Neural cell (in vitro differentiated cells): ENCODE data around the gene FAM170B.

Experiments
- EZH2 ChIP-seq: fragments of 200-600, 300-800 bp; shearing (Covaris generic), sonication (generic); IDR thresholded peaks from 2 replicates; pipeline ENCODE4 v1.6.1; 2014; ENCODE audit warnings: antibody characterized with exemption, low read length, borderline replicate concordance, mild to moderate bottlenecking; ENCODE audit not compliant: insufficient read depth, poor library complexity, severe bottlenecking
- TF ChIP-seq, protein P1 (sequence below): fragments of 450-650 bp; IDR thresholded peaks from 2 replicates; pipeline ENCODE4 v1.5.1; 2014; ENCODE audit warnings: antibody characterized with exemption, mild to moderate bottlenecking, moderate library complexity; ENCODE audit not compliant: poor library complexity, severe bottlenecking

DNA sequence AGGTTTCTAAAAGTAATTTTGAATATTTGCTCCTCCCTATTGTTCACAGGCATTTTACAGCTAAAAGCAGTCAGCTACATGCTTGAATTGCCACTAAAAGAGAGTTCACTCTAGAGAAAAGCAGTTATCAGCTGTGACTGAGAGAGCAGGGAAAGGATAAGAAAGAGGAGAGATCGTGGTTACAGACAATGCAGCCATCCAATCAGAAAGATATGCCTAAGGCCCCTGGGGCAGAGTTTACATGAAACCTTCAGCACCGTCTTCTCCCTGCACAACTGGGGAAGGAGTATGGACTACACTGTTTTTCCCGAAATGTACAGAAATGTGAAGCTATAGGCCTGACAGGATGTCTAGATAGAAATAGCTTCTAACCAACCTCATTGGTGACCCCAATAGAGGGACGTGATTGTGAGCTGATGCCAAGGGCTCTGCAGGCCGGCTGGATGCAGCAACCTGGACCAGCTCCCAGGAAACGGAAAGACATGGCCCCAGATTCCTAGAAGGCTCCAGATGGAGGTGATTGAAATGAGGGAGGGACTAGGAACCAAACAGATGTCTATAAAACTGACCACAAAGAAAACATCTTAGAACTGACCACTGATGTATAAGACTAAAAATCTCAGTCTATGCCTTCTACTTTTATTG is 15.3 kb downstream of the FAM170B start:
- no peak for TF ChIP-seq EZH2
- TF ChIP-seq, protein P1, sequence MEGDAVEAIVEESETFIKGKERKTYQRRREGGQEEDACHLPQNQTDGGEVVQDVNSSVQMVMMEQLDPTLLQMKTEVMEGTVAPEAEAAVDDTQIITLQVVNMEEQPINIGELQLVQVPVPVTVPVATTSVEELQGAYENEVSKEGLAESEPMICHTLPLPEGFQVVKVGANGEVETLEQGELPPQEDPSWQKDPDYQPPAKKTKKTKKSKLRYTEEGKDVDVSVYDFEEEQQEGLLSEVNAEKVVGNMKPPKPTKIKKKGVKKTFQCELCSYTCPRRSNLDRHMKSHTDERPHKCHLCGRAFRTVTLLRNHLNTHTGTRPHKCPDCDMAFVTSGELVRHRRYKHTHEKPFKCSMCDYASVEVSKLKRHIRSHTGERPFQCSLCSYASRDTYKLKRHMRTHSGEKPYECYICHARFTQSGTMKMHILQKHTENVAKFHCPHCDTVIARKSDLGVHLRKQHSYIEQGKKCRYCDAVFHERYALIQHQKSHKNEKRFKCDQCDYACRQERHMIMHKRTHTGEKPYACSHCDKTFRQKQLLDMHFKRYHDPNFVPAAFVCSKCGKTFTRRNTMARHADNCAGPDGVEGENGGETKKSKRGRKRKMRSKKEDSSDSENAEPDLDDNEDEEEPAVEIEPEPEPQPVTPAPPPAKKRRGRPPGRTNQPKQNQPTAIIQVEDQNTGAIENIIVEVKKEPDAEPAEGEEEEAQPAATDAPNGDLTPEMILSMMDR = no peak
